Type B pancreatic cell (in vitro differentiated cells): ENCODE measurements around the gene FADS2. TPM values are rescaled to one million over a fixed set of nuclear protein-coding genes. Genes with fewer than 3 reads are reported as not detected.

ENCODE experiments used
- DNase-seq: peaks from one replicate; pipeline ENCODE4 v3.0.0; 2021; ENCODE audit warnings: mixed read lengths; ENCODE audit not compliant: unreplicated experiment; ENCODE audit errors: extremely low spot score
- H3K27ac Mint-ChIP-seq: 2 replicates; pipeline ENCODE4 v1.8.0; 2021; ENCODE audit warnings: mild to moderate bottlenecking, mixed read lengths
- H3K27me3 Mint-ChIP-seq: 2 replicates; pipeline ENCODE4 v1.8.0; 2021; ENCODE audit warnings: mixed read lengths
- H3K36me3 Mint-ChIP-seq: 2 replicates; pipeline ENCODE4 v1.8.0; 2021; ENCODE audit warnings: mixed read lengths
- H3K4me1 Mint-ChIP-seq: one replicate; pipeline ENCODE4 v1.8.0; 2021; ENCODE audit warnings: mixed read lengths; ENCODE audit not compliant: unreplicated experiment
- H3K4me3 Mint-ChIP-seq: 2 replicates; pipeline ENCODE4 v1.8.0; 2021; ENCODE audit warnings: mild to moderate bottlenecking, mixed read lengths
- H3K9me3 Mint-ChIP-seq: 2 replicates; pipeline ENCODE4 v1.8.0; 2021; ENCODE audit warnings: mixed read lengths
- total RNA-seq: library from RNA; stranded (reverse); gene quantifications from 2 replicates; pipeline ENCODE4 v1.2.1, GENCODE V29; 2021; ENCODE audit warnings: low replicate concordance
- TF ChIP-seq, protein P1 (sequence below): fragments of 200-600 bp; sonication (generic); conservative IDR thresholded peaks from 2 replicates; pipeline ENCODE4 v1.5.0; 2021; ENCODE audit warnings: antibody characterized with exemption, mild to moderate bottlenecking

FADS2 gene
- total RNA-seq, 1 donor from 2014 or later, result 205 TPM

DNA sequence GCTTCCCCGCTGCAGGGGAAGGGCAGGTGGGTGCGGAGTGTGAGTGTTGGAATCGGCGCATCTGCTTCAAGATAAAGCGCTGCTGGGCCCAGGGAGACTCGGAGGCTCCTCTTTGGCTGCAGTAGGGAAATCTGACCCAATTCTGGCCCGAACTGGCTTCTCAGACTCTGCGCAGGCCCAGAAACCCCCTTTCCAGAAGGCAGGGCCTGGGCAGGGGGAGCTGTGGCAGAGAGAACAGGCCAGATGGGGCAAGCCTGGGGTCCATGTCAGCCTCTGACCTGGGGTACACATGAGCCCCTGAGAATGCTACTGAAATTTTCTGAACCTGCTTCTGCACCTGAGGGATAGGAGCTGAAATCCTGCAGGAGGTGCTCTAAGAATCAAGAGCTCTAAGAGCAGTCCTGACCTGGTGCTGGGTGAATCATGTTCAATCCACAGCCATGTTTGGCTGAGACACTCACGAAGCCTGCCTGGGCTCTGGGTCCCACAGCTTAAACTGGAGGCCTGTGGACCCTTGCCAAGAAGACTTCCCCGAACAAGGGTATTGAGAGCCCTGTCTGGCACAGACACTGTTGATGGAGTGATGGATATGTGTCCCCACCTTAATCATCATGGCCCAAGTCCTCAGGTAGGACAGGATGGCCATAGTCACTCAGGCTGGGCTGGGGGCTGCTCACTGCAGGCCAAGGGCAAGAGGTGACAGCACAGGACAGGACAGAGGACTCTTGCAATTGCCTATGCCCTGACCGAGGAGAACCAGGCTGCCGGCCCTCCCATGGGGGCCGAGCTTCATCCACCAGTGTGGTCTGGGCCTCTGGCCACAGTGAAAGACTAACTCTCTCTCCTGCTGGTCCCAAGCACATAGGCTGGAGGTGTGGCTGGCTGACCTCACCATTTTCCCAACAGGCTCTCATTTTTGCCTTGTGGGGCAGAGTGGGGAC is 82.4 kb downstream of the FADS2 start:
- peaks cover 11% of the 10 kb centered on the region for H3K4me1 Mint-ChIP-seq
- H3K27me3 Mint-ChIP-seq, result peaks cover 7% of the 10 kb centered on the region
- no peak overlapping the region for H3K4me3 Mint-ChIP-seq
- no peaks in the 10 kb centered on the region for H3K36me3 Mint-ChIP-seq
- TF ChIP-seq, protein P1, sequence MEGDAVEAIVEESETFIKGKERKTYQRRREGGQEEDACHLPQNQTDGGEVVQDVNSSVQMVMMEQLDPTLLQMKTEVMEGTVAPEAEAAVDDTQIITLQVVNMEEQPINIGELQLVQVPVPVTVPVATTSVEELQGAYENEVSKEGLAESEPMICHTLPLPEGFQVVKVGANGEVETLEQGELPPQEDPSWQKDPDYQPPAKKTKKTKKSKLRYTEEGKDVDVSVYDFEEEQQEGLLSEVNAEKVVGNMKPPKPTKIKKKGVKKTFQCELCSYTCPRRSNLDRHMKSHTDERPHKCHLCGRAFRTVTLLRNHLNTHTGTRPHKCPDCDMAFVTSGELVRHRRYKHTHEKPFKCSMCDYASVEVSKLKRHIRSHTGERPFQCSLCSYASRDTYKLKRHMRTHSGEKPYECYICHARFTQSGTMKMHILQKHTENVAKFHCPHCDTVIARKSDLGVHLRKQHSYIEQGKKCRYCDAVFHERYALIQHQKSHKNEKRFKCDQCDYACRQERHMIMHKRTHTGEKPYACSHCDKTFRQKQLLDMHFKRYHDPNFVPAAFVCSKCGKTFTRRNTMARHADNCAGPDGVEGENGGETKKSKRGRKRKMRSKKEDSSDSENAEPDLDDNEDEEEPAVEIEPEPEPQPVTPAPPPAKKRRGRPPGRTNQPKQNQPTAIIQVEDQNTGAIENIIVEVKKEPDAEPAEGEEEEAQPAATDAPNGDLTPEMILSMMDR, result no peak
- H3K27ac Mint-ChIP-seq, result no peak overlapping the region
- no peak for DNase-seq
- H3K9me3 Mint-ChIP-seq, result no peaks in the 10 kb centered on the region

DNA sequence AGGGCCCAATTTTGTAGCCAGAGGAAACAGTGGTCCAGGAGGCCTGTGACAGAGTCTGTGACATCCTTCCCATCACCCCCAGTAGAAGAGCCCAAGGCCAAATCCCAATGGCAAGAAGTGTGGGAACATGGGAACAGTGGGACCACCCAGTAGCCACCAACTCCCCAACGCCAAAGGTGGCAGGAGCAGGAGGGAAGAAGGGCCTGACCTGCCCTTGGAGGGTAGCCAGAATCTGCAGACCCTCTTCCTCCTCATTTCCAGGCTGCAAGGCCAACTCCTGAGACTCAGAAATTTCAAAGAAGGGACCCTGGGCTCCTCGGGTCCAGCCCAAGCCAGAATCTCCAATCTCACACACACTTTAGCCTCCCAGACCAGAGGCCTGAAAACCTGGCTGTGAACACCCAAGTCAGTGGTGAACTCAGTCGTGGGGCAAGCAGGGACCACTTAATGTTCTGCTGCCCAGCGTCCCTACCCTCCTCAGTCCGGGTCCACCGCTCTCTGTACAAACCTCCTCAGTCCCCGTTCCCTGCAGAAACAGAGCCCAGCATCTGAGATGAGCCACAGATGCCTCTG is 83.1 kb downstream of the FADS2 start:
- TF ChIP-seq, protein P1, result no peak
- Mint-ChIP-seq H3K9me3 (no peaks in the 10 kb centered on the region), H3K4me3 (no peak overlapping the region), H3K36me3 (no peaks in the 10 kb centered on the region), H3K4me1 (peaks cover 11% of the 10 kb centered on the region), H3K27me3 (peaks cover 9% of the 10 kb centered on the region), H3K27ac (no peak overlapping the region)
- DNase-seq, result no peak

DNA sequence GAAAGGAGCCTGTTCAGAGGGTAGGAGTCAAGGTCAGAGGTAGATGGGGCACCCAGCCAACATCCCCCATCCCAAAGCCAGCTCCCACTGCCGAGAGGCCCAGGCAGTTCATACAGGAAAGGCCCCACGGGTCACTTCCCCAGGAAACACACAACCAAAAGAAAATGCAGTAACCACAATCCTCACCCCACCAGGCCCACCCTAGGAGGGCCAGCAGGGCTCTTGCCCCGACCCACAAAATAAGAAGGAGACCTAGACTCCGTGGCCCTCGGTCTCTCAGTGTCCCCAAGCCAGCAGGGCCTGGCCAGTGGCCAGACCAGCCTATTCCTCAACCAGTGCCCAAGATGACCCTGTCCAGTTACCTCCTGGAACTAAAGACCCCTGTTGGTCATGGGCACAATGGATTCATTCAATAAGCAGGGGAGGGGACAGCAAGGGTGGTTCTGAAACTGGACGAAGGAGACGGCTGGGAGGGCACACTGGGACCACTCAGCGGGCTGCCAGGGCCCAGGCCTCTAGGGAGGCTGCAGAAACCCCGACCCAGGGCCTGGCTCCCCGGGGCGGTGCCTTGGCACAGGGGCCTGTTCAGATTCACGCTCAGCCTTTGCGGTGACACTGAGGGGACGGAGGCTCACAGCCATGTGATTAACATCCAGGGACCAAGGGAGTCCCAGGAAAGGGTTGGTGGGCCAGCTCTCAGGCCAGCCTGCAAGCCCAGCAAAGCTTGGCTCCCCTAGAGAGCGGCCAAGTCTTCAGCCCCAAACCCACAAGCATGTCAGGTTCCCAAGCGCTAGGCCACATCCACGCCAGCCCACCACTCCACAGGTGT is 83.8 kb downstream of the FADS2 start:
- H3K4me3 Mint-ChIP-seq, result no peak overlapping the region
- H3K36me3 Mint-ChIP-seq, result no peaks in the 10 kb centered on the region
- H3K27ac Mint-ChIP-seq, result no peak overlapping the region
- H3K9me3 Mint-ChIP-seq, result no peaks in the 10 kb centered on the region
- DNase-seq, result no peak
- peaks cover 11% of the 10 kb centered on the region for H3K4me1 Mint-ChIP-seq
- H3K27me3 Mint-ChIP-seq, result peaks cover 9% of the 10 kb centered on the region
- TF ChIP-seq, protein P1, result no peak

DNA sequence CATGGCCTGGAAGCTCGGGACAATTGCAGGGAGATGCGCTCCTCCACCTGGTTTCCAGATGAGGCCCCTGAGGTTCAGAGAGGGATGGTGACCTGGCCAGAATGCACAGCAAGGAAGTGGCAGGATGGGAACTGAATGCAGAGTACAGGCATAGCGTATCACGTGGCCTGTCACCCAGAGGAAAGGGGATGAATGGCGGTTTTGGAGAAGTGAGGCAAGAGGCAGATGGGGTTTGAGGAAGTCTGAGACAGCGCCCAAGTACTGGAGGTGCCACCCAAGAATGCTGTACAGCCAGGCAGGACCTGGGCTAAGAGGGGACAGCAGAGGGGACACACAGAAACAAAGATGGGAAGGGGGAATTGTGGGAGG is 84.4 kb downstream of the FADS2 start:
- Mint-ChIP-seq H3K27me3 (peaks cover 9% of the 10 kb centered on the region), H3K27ac (no peak overlapping the region), H3K4me1 (peaks cover 11% of the 10 kb centered on the region), H3K9me3 (no peaks in the 10 kb centered on the region), H3K4me3 (no peak overlapping the region), H3K36me3 (no peaks in the 10 kb centered on the region)
- TF ChIP-seq, protein P1, result no peak
- DNase-seq, result no peak

DNA sequence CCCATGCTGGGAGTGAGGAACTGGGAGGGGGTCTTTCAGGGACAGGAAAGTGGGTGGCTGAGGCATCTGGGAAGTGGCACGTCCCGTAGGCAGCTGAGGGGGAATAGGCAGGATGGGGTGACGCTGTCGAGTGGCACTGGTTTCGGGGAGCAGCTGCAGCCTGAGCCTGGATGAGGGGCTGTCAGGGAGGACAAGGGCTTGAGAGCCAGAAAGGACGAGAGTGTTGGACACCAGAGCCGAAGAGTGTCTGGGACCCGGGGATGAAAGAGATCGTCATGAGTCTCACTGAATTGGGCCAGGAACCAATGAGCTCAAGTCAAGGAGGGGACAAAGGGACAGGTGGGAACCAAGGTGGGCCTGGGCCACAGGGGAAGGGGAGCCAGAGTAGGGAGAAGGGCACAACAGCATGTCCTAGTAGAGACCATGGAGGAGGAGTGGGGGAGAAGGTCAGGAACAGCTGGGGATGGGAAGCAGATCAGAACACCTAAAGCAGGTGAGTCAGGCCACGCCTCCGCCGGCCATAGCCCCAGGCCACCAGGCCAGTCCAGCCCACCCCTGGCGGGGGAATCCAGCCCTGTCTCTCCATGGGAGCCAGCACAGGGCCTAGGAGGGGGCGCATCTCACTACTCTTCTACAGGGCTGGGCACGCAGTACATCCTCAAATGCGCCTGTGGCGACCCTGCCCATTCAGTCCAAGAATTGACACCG is 85.0 kb downstream of the FADS2 start:
- H3K27me3 Mint-ChIP-seq, result peaks cover 16% of the 10 kb centered on the region
- no peaks in the 10 kb centered on the region for H3K36me3 Mint-ChIP-seq
- no peak overlapping the region for H3K4me3 Mint-ChIP-seq
- peaks cover 17% of the 10 kb centered on the region for H3K4me1 Mint-ChIP-seq
- no peak for DNase-seq
- TF ChIP-seq, protein P1, result no peak
- no peak overlapping the region for H3K27ac Mint-ChIP-seq
- H3K9me3 Mint-ChIP-seq, result no peaks in the 10 kb centered on the region
